Mucosa of descending colon (tissue), 3 donors: ENCODE measurements around the gene MPP1. TPM values are rescaled to one million over a fixed set of nuclear protein-coding genes. Genes with fewer than 3 reads are reported as not detected.

ENCODE experiments used
- ATAC-seq: fragments of 200-7000 bp; cut with Tn5 transposase; one replicate; pipeline ENCODE4 v1.9.1; 2020; ENCODE audit warnings: mild to moderate bottlenecking, moderate library complexity
- DNase-seq, 3 donors: peaks; one replicate each; pipeline ENCODE4 v3.0.0-alpha.2; 2020
- H3K36me3 ChIP-seq: fragments of 200-600 bp; one replicate; pipeline ENCODE4 v1.8.0; 2021; ENCODE audit warnings: low read depth, mild to moderate bottlenecking
- H3K4me1 ChIP-seq: fragments of 200-600 bp; one replicate; pipeline ENCODE4 v1.8.0; 2021; ENCODE audit warnings: low read depth, mild to moderate bottlenecking
- H3K4me3 ChIP-seq: fragments of 200-600 bp; one replicate; pipeline ENCODE4 v1.8.0; 2021; ENCODE audit warnings: mild to moderate bottlenecking
- H3K9me3 ChIP-seq: fragments of 200-600 bp; one replicate; pipeline ENCODE4 v1.8.0; 2021; ENCODE audit warnings: mild to moderate bottlenecking
- CTCF ChIP-seq: fragments of 200-600 bp; IDR thresholded peaks from one replicate; pipeline ENCODE4 v1.8.0; 2022; ENCODE audit warnings: antibody characterized with exemption, mild to moderate bottlenecking
- intact Hi-C, 2 donors: fragments of 100-400 bp; cut with DNase I in 1 of 2; cut with micrococcal nuclease in 1 of 2; formaldehyde crosslinking; loops; one replicate each; pipeline versions ENCODE4 v1.11.0 to v1.11.1; 2022; cut with DNase I, micrococcal nuclease
- total RNA-seq, 3 donors: library from RNA; stranded (reverse); fragmentation: NEBNext Ultra II Directional in 2 of 3; extraction: Animal tissue kit (Norgen Biotek cat#: 25700) in 2 of 3; gene quantifications; one replicate each; pipeline versions ENCODE4 v1.2.1 to v1.2.4, GENCODE V29; 2021 to 2023
- donor health status: DM: no; HTN: no; CAD: no; lungs with moderate emphysema.
- donor health status: DM: no; HTN: no; CAD: no.
- donor health status: DM: no; HTN: yes; CAD: no.

The MPP1 gene
- total RNA-seq, 3 donors from 2014 or later, result 28.9 to 38.5 (median 37.3) TPM

DNA sequence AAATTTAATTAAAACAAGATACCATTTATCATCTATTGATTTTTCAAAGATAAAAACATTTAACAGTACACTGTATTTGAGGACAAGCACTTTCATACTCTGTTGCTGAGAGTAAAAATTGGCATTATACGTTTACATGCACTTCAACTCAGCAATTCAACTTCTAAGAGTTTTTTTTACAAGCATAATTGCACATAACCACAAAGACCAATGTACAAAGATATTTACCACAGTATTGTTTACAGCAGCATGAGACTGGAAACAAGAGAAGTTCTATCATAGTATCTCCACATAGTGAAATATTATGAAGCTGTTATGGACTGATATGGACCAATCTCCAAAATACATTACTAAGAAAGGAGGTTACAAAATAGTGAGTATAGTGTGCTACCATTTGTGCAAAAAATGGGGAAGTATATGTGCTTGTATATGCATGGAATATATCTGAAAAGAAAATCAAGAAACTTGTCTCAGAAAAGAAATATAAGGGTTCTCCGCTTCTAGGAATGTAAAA, 65.3 kb downstream of the MPP1 start:
- ATAC-seq (no peak), DNase-seq (no peak)
- no peaks in the 10 kb centered on the region for H3K36me3 ChIP-seq
- no peak overlapping the region for H3K4me3 ChIP-seq
- intact Hi-C loops, result no loop called here
- no peaks in the 10 kb centered on the region for H3K9me3 ChIP-seq
- TF ChIP-seq CTCF, result no peak
- H3K4me1 ChIP-seq, result peaks cover 8% of the 10 kb centered on the region

DNA sequence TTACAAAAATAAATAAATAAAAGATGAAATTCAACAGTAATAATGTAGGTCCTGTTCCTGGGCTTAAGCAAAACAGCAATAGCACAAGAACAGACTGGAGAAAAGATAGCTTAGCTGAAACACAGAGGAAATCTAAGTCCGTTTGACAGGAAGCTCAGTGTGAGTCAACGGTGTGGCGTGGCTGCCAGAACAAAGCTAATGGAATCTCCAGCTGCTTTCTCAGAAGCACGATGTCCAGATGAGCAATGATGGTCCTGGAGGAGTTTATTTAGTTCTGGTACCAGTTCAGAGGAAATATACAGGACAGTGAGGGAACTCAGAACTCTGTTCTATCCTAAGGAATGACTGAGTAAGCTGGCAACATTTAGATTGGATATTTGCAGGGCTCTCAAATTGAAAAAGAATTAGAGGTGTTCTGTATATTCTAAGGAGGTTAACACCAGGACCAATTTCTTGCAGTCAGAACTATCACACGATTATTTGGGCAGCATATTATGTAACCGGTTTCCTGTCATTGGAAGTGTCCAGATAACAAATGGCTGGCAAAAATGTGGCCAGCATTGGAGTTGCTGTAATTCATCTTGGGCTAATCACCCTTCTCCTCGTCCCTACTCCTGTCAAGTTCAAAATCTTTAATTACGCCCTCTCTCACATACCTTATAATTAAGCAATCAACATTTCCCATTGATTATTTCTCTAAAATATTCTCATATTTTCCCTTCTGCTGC, 67.1 kb downstream of the MPP1 start:
- intact Hi-C loops, result no loop called here
- peak in 1 of 3 donors; percentile 22 for DNase-seq
- Histone ChIP-seq H3K4me1 (peaks cover 8% of the 10 kb centered on the region), H3K4me3 (no peak overlapping the region), H3K36me3 (no peaks in the 10 kb centered on the region), H3K9me3 (no peaks in the 10 kb centered on the region)
- peak; percentile 54 for ATAC-seq
- TF ChIP-seq CTCF, result no peak

DNA sequence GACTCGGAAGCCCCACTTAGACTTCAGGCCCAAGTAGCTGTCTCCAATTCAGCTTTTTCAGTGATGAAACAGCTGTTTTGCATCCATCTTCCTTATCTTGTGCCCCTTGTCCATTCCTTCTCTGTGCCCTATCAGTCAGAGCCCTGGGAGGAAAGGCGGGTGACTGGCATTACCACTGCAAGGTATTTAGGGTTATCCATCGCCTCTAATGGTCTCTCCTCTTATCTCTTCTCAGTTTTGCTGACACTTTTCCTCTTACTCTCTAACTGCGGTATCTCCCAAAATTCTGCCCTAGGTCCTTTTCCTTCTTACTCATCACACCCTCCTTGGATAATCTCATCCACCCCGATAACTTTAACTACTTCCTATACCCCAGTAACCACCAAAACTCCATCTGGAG, 68.1 kb downstream of the MPP1 start:
- intact Hi-C loops, result no loop called here
- no peak overlapping the region for H3K4me3 ChIP-seq
- H3K4me1 ChIP-seq, result peaks cover 8% of the 10 kb centered on the region
- H3K9me3 ChIP-seq, result no peaks in the 10 kb centered on the region
- no peak for TF ChIP-seq CTCF
- H3K36me3 ChIP-seq, result no peaks in the 10 kb centered on the region
- ATAC-seq, result no peak
- no peak for DNase-seq

DNA sequence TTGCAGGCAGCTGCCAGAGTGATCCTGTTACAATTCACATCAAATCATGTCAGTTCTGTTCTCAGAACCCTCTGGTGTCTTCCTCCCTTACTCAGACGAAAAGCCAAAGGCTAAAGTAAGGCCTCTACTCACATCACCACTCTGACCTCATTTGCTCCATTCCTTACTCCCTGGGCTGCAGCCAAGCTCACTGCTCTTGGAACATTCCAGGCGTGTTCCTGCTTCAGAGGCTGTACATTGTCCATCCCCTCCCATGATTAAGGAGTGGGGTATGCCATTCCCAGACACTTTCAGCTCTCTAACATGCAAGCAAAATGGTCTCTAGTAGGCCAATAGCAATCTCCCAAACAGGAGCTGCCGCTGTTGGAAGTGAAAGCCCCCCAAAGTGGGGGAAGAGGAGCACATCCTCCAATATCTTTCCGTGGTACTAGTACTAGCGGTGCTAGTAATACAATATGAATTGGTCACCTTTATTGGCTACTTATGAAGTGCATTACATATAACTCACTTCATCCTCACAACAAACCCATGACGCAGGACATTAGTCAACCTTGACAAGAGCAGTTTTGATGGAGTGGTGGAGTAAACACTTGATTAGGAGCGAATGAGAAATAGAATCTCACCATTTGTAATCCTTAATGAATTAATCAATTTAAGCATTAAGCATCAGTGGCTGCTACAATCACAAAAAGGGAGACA, 69.4 kb downstream of the MPP1 start:
- ATAC-seq, result peak; percentile 22
- no peak overlapping the region for H3K4me3 ChIP-seq
- H3K4me1 ChIP-seq, result peaks cover 8% of the 10 kb centered on the region
- H3K36me3 ChIP-seq, result no peaks in the 10 kb centered on the region
- no peak for TF ChIP-seq CTCF
- DNase-seq, result no peak
- intact Hi-C loops, result no loop called here
- no peaks in the 10 kb centered on the region for H3K9me3 ChIP-seq

DNA sequence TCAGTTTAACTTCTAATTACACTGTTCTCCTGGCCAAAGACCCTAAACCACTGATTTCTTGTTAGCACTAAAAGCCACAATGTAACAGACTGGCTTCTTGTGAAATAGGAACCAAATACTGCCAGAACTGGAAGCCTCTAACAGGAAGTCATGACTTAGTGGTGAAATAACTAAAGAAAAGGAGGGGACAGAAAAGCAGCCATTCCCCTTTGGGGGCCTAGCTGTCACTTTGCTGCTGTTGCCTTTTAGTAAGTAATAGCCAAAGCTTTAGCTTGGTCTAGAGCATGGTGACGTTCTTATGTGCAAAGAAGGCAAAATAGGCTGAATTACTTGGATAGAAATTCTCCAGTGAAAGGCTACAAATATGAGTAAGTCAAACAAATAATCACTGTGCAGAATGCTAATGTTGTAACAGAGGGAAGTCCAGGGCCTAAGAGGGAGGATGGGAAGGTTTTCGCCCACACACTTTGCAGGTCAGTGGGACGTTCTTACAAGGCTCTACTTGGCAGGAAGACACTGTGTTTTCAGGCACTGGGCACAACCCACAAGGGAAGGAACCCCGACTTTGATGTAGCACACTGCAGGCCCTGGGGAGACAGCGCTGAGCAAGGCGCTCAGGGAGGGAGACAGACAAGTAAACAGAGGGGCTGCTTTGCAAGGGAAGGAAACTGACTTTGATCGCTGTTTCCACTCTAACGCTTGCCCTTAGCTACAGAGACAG, 71.1 kb downstream of the MPP1 start:
- no peak for TF ChIP-seq CTCF
- peak; percentile 51 for ATAC-seq
- peak in 1 of 3 donors; percentile 34 for DNase-seq
- H3K36me3 ChIP-seq, result no peaks in the 10 kb centered on the region
- intact Hi-C loops, result no loop called here
- no peaks in the 10 kb centered on the region for H3K9me3 ChIP-seq
- H3K4me1 ChIP-seq, result peaks cover 8% of the 10 kb centered on the region
- H3K4me3 ChIP-seq, result no peak overlapping the region
